Panc1 (cell line): Measurements from ENCODE around the gene KDM3B. TPM values are rescaled to one million over a fixed set of nuclear protein-coding genes. Genes with fewer than 3 reads are reported as not detected.

Source experiments
- ATAC-seq: fragments of 200-7000 bp; cut with Tn5 transposase; 2 replicates; pipeline ENCODE4 v1.9.1; 2020; ENCODE audit warnings: mild to moderate bottlenecking, moderate library complexity
- BruUV-seq: library from RNA; stranded (reverse); fragments of 400-500 nt; replicated peaks from 2 replicates; lab custom pipeline; 2021; lab: Mats Ljungman, UMichigan
- CTCF ChIA-PET: fragments of 300-600 bp; sonication (Branson Sonifier 250); formaldehyde crosslinking; loops from one replicate; lab custom pipeline; 2022; ENCODE audit warnings: antibody characterized with exemption; lab: Charles Lee
- POLR2A ChIA-PET: fragments of 300-600 bp; sonication (Branson Sonifier 250); formaldehyde crosslinking; loops from one replicate; lab custom pipeline; 2022; ENCODE audit warnings: antibody characterized with exemption; lab: Charles Lee
- DNase-seq: peaks from one replicate; pipeline ENCODE4 v3.0.0-alpha.2; 2010; ENCODE audit warnings: low read depth, low spot score
- H3K27ac ChIP-seq: 2 replicates; pipeline ENCODE4 v1.5.1; 2011; ENCODE audit warnings: mild to moderate bottlenecking, low read length, inconsistent platforms
- H3K27me3 ChIP-seq: fragments of 200-500 bp; sonication (Bioruptor generic); 2 replicates; pipeline ENCODE4 v1.6.0; 2014; ENCODE audit warnings: low read length, inconsistent platforms; ENCODE audit not compliant: control insufficient read depth, insufficient read depth
- H3K36me3 ChIP-seq: fragments of 200-500 bp; sonication (Bioruptor generic); 2 replicates; pipeline ENCODE4 v1.5.1; 2014; ENCODE audit warnings: inconsistent platforms, mild to moderate bottlenecking, low read length, moderate library complexity; ENCODE audit not compliant: control insufficient read depth, insufficient read depth
- H3K4me1 ChIP-seq: 2 replicates; pipeline ENCODE4 v1.5.1; 2011; ENCODE audit warnings: inconsistent platforms, mild to moderate bottlenecking, low read length, moderate library complexity; ENCODE audit not compliant: control insufficient read depth, insufficient read depth
- H3K4me3 ChIP-seq, 2 experiments: 2 replicates each; pipeline ENCODE4 v1.5.1; 2011 to 2012; ENCODE audit warnings: low read depth in 2 of 2, low read length in 2 of 2, mild to moderate bottlenecking in 2 of 2, inconsistent platforms in 1 of 2, moderate library complexity in 1 of 2
- H3K9me3 ChIP-seq: fragments of 200-500 bp; sonication (Bioruptor generic); 2 replicates; pipeline ENCODE4 v1.5.1; 2014; ENCODE audit warnings: low read depth, mild to moderate bottlenecking, inconsistent platforms, low read length, moderate library complexity; ENCODE audit not compliant: control insufficient read depth, insufficient read depth
- CTCF ChIP-seq: fragments of 450-650 bp; IDR thresholded peaks from 2 replicates; pipeline ENCODE4 v1.5.1; 2017; ENCODE audit warnings: mild to moderate bottlenecking
- POLR2AphosphoS5 ChIP-seq: IDR thresholded peaks from 2 replicates; pipeline ENCODE4 v1.6.1; 2012; ENCODE audit warnings: mild to moderate bottlenecking, low read depth, low read length, moderate library complexity
- REST ChIP-seq, 2 experiments: IDR thresholded peaks; 2 replicates each; pipeline ENCODE4 v1.6.1; 2011 to 2012; ENCODE audit warnings: low read depth in 2 of 2, control low read depth in 1 of 2, low read length in 1 of 2, mild to moderate bottlenecking in 1 of 2, moderate library complexity in 1 of 2; ENCODE audit not compliant: insufficient read depth in 1 of 2
- SIN3A ChIP-seq: IDR thresholded peaks from 2 replicates; pipeline ENCODE4 v1.6.1; 2012; ENCODE audit warnings: low read depth, mild to moderate bottlenecking, low read length, moderate library complexity, borderline replicate concordance; ENCODE audit not compliant: insufficient read depth
- TCF7L2 ChIP-seq: IDR thresholded peaks from 2 replicates; pipeline ENCODE4 v1.6.1; 2011; ENCODE audit warnings: mild to moderate bottlenecking, low read depth, low read length, inconsistent platforms
- in situ Hi-C: cut with HindIII; loops from 2 replicates; pipeline ENCODE4 v1.10.0; 2016; ENCODE audit warnings: low sequenced_read_pairs, low pct_unique_long_range_greater_than_20kb
- intact Hi-C: fragments of 100-400 bp; cut with micrococcal nuclease; formaldehyde crosslinking; loops from one replicate; pipeline ENCODE4 v1.10.0; 2022; ENCODE audit not compliant: unreplicated experiment
- total RNA-seq: library from RNA; stranded (reverse); gene quantifications from one replicate; pipeline ENCODE4 v1.2.1, GENCODE V29; 2021; ENCODE audit not compliant: unreplicated experiment

The KDM3B gene
- total RNA-seq, 1 experiment from 2014 or later = 65.0 TPM

- Histone ChIP-seq H3K27me3 (no peaks in the 10 kb centered on the region), H3K36me3 (peaks cover 3% of the 10 kb centered on the region; the same call in 1 of the 2 replicates), H3K27ac (peak overlapping the region; percentile 89), H3K9me3 (no peaks in the 10 kb centered on the region; the same call in 1 of the 2 replicates), H3K4me3 (peak overlapping the region; percentile 90 to 93), H3K4me1 (peaks cover 16% of the 10 kb centered on the region)
- ChIA-PET POLR2A (interaction anchor here (0.6 to 1.2 kb wide), 3 partner anchors 19 to 176 kb away, joined by 3 to 4 read pairs (median 3); no protein-coding TSS in a partner anchor), CTCF (interaction anchor here (0.5 to 2.3 kb wide), 5 partner anchors 16 to 400 kb away, joined by 3 to 9 read pairs (median 3); partner anchors contain the start of gene FAM53C)
- BruUV-seq = no TSS peak
- TF ChIP-seq SIN3A (no peak), REST (IDR thresholded peaks at IDR 0.05; ENCODE audit: insufficient read depth in 1 of 2, low read depth in 2 of 2, low read length in 1 of 2) (no peak), POLR2AphosphoS5 (no peak), TCF7L2 (no peak)
- in situ Hi-C loops (no loop called here), intact Hi-C loops (no loop called here)
- ATAC-seq (no peak), DNase-seq (no peak)
Observed at GRCh38 chr5:138353560-138354080, 1.1 kb downstream of the KDM3B start.

DNA sequence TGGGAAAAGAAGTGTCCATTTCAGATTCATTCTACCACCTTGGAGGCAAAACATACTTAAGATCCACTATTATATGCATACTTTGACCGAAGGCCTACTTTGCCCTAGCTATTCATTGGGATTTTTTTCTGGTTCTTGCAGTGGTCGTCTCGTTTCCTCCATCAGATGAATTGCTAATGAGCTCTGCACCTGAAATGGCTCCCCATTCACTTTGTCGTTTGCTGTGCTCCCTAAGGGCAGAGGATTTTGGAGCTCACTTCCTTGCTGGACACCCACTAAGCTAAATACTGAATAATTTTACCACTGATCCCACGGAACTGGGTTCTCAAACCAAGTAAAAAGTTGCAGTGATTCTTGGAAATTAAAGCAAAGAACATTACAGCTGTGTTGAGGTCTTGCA is 1.9 kb downstream of the KDM3B start:
- POLR2A ChIA-PET = interaction anchor here (1.2 kb wide), 1 partner anchor 22 kb away, joined by 3 read pairs; no protein-coding TSS in a partner anchor
- H3K36me3 ChIP-seq = peaks cover 3% of the 10 kb centered on the region; the same call in 1 of the 2 replicates
- CTCF ChIA-PET = no interaction called here
- ATAC-seq = no peak
- peaks cover 16% of the 10 kb centered on the region for H3K4me1 ChIP-seq
- no peaks in the 10 kb centered on the region; the same call in 1 of the 2 replicates for H3K9me3 ChIP-seq
- H3K27ac ChIP-seq = peak overlapping the region; percentile 89; the same call in 1 of the 2 replicates
- in situ Hi-C loops (no loop called here), intact Hi-C loops (no loop called here)
- TF ChIP-seq SIN3A (no peak), REST (IDR thresholded peaks at IDR 0.05; ENCODE audit: insufficient read depth in 1 of 2, low read depth in 2 of 2, low read length in 1 of 2) (no peak), POLR2AphosphoS5 (no peak), CTCF (no peak), TCF7L2 (no peak)
- peak overlapping the region; percentile 90 to 93 for H3K4me3 ChIP-seq
- no peaks in the 10 kb centered on the region for H3K27me3 ChIP-seq
- BruUV-seq = TSS peak; percentile 69
- no peak for DNase-seq
